Measurements from ENCODE around the gene WDR11. TPM values are rescaled to one million over a fixed set of nuclear protein-coding genes. Genes with fewer than 3 reads are reported as not detected.

WDR11 gene
- total RNA-seq, 2 experiments from 2014 or later, result 44.6 to 48.3 TPM

DNA sequence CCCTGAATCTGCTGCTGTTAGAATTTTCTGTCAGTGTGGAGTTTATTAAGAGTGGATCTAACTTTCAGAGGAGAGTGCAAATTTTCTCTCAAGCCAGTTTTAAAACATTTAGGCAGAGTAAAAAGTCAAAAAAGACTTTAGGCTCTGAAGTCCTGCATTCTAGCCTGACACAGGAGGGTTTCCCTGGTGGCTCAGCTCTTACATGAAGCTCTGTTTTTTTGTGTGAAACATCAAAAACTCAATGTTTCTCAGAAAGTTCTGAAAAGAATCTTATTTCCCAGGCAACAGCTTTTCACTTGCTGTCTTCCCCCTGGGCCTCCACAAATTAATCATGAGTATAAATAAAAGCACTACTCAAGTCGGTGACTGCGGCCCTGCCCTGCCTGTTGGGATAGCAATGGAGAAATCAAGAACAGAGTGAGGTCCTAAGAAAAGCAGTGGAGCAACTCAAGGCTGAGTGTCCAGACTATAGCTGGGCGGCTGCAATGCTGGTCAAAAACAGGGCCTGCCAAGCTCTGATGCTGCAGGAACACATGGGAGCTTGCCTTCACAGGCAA lies 22.3 kb upstream of the WDR11 start:
- Mint-ChIP-seq H3K36me3 (no peaks in the 10 kb centered on the region), H3K4me1 (no peaks in the 10 kb centered on the region), H3K4me3 (no peak overlapping the region), H3K9me3 (no peaks in the 10 kb centered on the region), H3K27me3 (peaks cover 2% of the 10 kb centered on the region), H3K27ac (no peak overlapping the region)
- POLR2A ChIA-PET, result no interaction called here
- DNase-seq, result no peak
- ATAC-seq (ENCODE audit: low read depth), result no peak

DNA sequence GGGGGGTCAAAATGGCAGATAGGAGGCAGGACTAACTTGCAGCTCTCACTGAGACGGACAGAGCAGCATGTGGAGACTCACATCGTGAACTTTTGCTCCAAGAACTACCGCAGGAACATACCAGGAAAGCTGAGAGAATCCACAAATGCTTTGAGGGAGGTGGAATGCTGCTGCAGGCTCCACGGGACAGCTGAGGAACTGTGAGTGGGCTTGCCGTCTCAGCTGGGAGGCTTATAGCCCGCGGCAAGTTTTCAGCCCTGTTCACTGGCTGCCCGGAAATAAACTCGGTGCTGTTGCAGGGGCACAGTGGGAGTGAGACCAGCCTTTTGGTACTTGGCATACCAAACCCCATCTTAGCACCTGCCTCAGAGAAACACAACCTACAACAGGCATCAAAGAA lies 19.1 kb upstream of the WDR11 start:
- no peak for ATAC-seq (ENCODE audit: low read depth)
- H3K9me3 Mint-ChIP-seq, result no peaks in the 10 kb centered on the region
- H3K27me3 Mint-ChIP-seq, result peaks cover 8% of the 10 kb centered on the region
- H3K4me1 Mint-ChIP-seq, result no peaks in the 10 kb centered on the region
- DNase-seq, result no peak
- POLR2A ChIA-PET, result no interaction called here
- no peaks in the 10 kb centered on the region for H3K36me3 Mint-ChIP-seq
- no peak overlapping the region for H3K27ac Mint-ChIP-seq
- no peak overlapping the region for H3K4me3 Mint-ChIP-seq

DNA sequence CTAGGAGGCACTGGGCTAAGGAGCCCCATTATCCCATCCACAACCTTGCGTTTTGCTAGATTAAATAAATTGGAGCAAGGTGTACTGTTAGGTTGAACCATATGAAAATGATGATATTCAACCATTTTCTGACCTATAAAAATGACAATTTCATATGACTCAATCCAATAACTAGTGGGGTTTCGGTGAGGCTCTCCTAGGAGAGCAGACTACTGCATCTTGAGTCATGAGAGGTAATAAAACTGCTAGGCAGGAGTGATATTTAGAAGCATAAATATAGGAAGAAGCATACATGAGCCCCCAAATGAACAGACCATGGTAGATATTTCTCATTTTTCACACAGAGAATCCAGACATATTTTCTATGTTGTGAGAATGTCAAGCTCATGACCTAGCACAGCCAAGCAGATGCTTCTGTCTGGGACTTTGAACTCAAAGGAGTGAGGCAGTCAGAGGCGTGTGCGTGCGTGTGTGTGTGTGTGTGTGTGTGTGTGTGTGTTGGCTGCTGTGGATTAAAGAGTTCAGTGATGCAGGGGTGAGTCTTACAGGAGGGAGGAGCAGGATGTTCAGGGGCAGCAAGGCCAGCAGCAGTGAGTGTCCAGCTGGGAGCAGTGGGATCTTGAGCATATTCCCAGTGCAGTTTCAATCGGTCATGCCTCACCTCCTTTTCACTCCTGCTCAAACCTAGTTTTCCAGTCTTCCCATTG lies 17.8 kb upstream of the WDR11 start:
- DNase-seq (no peak), ATAC-seq (ENCODE audit: low read depth) (no peak)
- H3K4me3 Mint-ChIP-seq, result no peak overlapping the region
- H3K27me3 Mint-ChIP-seq, result peaks cover 8% of the 10 kb centered on the region
- POLR2A ChIA-PET, result no interaction called here
- H3K9me3 Mint-ChIP-seq, result no peaks in the 10 kb centered on the region
- H3K27ac Mint-ChIP-seq, result no peak overlapping the region
- no peaks in the 10 kb centered on the region for H3K4me1 Mint-ChIP-seq
- H3K36me3 Mint-ChIP-seq, result no peaks in the 10 kb centered on the region

DNA sequence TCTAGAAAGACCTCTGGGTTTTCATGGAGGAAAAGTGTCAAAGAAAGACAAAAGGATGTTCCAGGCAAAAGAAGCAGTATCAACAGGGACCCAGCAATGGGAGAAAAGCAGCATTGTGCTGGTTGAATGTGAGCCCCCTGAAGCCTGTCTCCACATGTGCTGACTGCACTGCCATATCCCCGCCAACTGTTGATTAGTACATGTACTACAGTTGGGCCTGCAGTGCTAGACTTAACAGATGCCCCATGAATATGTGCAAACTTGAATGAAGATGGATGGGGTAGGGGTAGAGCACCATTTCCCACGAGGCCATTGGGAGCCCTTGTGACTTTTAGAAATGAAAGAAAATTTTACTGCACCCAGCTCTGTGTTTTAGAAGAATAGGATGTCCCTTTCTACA lies 15.6 kb upstream of the WDR11 start:
- H3K4me3 Mint-ChIP-seq, result no peak overlapping the region
- H3K27ac Mint-ChIP-seq, result no peak overlapping the region
- H3K36me3 Mint-ChIP-seq, result no peaks in the 10 kb centered on the region
- ATAC-seq (ENCODE audit: low read depth) (no peak), DNase-seq (no peak)
- no peaks in the 10 kb centered on the region for H3K9me3 Mint-ChIP-seq
- POLR2A ChIA-PET, result no interaction called here
- H3K4me1 Mint-ChIP-seq, result no peaks in the 10 kb centered on the region
- H3K27me3 Mint-ChIP-seq, result peaks cover 6% of the 10 kb centered on the region

DNA sequence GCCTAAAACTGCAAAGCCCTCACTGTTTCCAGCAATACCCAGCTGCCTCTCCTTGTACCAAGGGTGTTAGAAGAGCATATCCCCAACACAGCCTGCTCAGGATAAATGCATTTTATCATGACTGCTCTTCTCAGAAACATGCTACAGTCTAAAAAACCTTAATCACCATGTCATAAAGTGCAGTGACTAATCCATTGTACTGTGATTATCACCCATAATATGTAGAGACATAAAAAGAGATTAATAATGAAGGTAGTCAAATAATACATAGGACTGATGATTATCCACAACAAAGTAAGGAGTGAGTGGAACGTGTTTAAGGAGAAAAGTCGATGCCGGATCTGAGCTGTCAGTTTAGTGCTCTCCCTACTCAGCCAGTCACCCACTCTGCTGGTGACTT lies 12.2 kb upstream of the WDR11 start:
- POLR2A ChIA-PET, result no interaction called here
- ATAC-seq (ENCODE audit: low read depth) (no peak), DNase-seq (no peak)
- H3K4me1 Mint-ChIP-seq, result peaks cover 4% of the 10 kb centered on the region
- H3K27me3 Mint-ChIP-seq, result peaks cover 8% of the 10 kb centered on the region
- H3K4me3 Mint-ChIP-seq, result no peak overlapping the region
- H3K9me3 Mint-ChIP-seq, result no peaks in the 10 kb centered on the region
- H3K27ac Mint-ChIP-seq, result no peak overlapping the region
- no peaks in the 10 kb centered on the region for H3K36me3 Mint-ChIP-seq

DNA sequence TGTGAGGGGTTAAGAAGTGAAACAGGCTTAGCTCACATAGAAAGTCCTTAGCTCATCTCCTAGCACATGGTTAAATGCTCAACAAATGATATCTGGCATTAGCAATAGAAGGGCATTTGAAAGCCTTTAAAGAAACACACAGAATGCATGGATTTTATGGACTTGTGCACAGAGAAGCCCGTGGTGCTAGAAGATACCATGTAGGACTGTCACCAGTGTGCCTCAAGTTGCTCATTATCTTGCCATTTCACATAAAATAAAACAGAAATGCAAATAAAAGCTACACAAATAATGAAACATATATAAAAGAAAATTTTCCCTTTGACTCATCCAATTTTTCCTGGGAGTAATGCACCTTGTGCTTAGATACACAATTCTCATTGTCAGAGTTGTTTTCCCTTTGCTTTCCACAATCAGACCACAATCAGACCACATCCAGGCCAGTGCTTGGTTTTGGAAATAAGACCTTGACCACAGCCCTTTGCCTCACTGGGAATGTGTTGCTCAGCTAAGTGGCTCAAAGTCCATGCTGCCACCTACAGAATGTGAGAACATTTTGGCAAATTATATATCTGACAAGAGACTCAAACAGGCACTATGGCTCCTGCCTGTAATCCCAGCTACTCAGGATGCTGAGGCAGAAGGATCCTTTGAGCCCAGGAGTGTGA lies 9.5 kb upstream of the WDR11 start:
- ATAC-seq (ENCODE audit: low read depth) (no peak), DNase-seq (no peak)
- Mint-ChIP-seq H3K9me3 (no peaks in the 10 kb centered on the region), H3K4me1 (peaks cover 4% of the 10 kb centered on the region), H3K27ac (no peak overlapping the region), H3K27me3 (peaks cover 2% of the 10 kb centered on the region), H3K36me3 (no peaks in the 10 kb centered on the region), H3K4me3 (no peak overlapping the region)
- POLR2A ChIA-PET, result no interaction called here

DNA sequence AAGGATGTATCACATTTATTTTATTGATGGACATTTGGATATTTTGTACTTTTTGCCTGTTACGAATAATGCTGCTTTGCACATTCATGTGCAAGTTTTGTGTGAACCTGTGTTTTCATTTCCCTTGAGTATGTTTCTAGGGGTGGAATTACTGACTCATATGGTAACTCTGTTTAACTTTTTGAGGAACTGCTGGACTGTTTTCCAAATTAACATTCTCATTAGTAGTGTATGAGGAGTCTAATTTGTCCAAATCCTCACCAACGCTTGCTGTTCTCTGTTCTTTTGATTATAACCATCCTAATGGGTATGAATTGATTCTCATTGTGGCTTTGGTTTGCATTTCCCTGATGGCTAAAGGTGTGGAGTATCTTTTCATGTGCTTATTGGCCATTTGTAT lies 3.2 kb downstream of the WDR11 start:
- H3K4me3 Mint-ChIP-seq, result no peak overlapping the region
- no peak overlapping the region for H3K27ac Mint-ChIP-seq

DNA sequence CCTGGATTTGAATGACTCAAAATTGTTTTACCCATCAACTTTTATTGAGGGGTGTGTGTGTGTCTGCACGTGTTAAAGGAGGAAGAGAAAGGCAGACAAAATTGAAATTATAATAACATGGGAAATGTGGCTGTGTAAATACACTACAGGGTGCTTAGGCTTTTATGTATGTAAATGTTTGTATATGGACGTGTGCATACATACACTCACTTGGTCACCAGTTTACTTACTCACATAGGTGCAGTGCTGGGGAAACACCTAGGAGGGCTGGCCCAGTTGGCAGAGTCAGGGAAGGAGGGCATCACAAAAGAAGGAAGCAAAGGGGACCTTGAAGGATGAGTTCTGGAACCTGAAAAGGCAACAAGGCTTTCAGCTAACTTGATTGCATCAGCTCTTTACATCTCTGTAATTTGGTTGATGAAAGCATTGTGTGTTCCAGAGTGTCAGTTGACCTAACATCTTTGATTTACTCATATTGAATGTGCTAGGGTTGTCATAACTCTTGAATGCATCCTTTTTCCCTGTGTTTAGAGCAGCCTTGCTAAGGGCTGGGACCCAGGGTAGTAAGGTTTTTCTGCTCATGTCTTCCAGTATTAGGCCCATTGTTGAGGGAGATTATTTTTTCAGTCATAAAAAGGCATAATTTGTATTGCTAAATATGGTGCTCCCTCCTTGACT lies 10.2 kb downstream of the WDR11 start:
- Mint-ChIP-seq H3K27me3 (no peaks in the 10 kb centered on the region), H3K27ac (no peak overlapping the region), H3K4me1 (peaks cover 2% of the 10 kb centered on the region), H3K36me3 (peaks cover 11% of the 10 kb centered on the region), H3K9me3 (no peaks in the 10 kb centered on the region), H3K4me3 (no peak overlapping the region)
- no peak for ATAC-seq (ENCODE audit: low read depth)
- no peak for DNase-seq
- POLR2A ChIA-PET, result no interaction called here

More for the DNA sequence above, 3.2 kb downstream of the WDR11 start:
- Mint-ChIP-seq H3K4me1 (peaks cover 31% of the 10 kb centered on the region), H3K27me3 (no peaks in the 10 kb centered on the region), H3K9me3 (peaks cover 1% of the 10 kb centered on the region), H3K36me3 (peaks cover 23% of the 10 kb centered on the region)
- POLR2A ChIA-PET, result no interaction called here
- no peak for ATAC-seq (ENCODE audit: low read depth)
- DNase-seq, result no peak

DNA sequence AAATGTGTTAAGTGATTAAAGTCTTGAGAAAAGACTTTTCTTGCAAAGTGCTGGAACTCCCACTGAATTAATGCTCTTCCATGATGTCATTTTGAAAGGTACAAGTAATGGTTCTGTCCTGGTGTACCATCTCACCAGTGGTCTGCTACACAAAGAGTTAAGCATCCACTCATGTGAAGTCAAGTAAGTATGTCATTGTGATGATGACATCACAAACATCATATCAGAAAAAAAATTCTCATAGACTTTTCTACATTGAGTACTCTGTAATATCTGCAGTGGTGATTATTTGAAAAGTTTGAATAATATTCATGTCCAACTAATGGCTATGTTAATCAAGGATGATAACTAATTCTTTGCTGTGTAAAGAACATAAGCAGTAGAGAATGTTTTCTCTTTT lies 22.6 kb downstream of the WDR11 start:
- Mint-ChIP-seq H3K27ac (no peak overlapping the region), H3K4me1 (no peaks in the 10 kb centered on the region), H3K9me3 (peaks cover 3% of the 10 kb centered on the region), H3K27me3 (no peaks in the 10 kb centered on the region), H3K36me3 (peaks cover 25% of the 10 kb centered on the region), H3K4me3 (no peak overlapping the region)
- DNase-seq, result no peak
- ATAC-seq (ENCODE audit: low read depth), result no peak
- POLR2A ChIA-PET, result no interaction called here

DNA sequence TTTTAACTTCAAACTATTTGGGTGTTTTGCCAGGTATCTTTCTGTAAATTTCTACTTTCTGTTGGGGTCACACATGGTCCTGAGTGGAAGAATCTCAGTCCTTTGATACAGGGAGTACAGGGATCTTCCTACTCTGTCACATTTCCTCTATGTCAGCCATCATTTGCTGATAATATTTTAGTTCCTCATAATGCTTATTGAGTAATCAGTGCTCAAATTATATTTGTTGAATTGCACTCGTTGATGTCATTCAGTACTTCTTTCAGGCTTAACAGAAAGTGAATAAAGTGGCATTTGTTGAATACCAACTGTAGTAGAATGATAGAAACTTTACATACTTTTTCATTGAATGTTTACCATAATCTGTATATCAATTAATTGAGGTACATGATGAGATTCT lies 31.9 kb downstream of the WDR11 start:
- no peaks in the 10 kb centered on the region for H3K4me1 Mint-ChIP-seq
- peaks cover 19% of the 10 kb centered on the region for H3K36me3 Mint-ChIP-seq
- no peak overlapping the region for H3K4me3 Mint-ChIP-seq
- no peaks in the 10 kb centered on the region for H3K9me3 Mint-ChIP-seq
- DNase-seq (no peak), ATAC-seq (ENCODE audit: low read depth) (no peak)
- H3K27ac Mint-ChIP-seq, result no peak overlapping the region
- H3K27me3 Mint-ChIP-seq, result no peaks in the 10 kb centered on the region
- POLR2A ChIA-PET, result no interaction called here

DNA sequence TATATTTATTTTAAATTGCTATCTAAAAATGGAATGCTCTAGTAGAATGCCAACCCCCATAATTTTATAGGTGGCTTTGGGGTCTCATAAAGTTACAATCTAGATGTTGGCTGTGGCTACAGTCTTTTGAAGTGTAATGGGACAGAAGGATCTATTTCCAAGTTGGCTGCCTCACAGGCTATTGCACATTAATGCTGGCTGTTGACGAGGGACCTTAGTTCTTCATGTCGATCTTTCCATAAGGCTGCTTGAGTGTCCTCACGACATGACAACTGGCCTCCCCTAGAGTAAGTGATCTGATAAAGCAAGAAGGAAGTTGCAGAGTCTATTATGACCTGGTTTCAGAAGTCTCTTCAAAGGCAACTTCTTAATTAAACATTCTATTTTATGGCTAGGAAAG lies 36.3 kb downstream of the WDR11 start:
- Mint-ChIP-seq H3K4me3 (no peak overlapping the region), H3K36me3 (peaks cover 22% of the 10 kb centered on the region), H3K27me3 (no peaks in the 10 kb centered on the region), H3K4me1 (peaks cover 3% of the 10 kb centered on the region), H3K9me3 (peaks cover under 1% of the 10 kb centered on the region), H3K27ac (no peak overlapping the region)
- ATAC-seq (ENCODE audit: low read depth) (no peak), DNase-seq (no peak)
- POLR2A ChIA-PET, result no interaction called here

DNA sequence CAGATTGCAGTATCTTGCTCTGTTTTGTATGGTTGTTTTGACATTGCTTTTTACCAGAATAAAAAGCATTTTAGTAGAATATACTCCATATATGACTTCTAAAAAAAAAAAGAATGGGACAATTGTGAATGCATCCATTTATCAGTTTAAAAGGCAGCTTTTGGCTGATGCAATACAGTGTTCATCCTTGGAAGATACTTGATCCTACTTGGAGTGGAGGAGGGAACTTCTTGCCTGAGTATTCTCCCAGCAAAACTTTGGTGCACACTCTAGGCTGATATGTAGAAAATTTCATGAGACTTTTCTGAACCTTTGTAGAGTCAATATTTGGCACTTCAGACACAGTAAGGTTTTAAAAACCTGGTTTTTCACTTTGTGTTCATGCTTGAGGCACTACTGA lies 40.2 kb downstream of the WDR11 start:
- no peak for DNase-seq
- POLR2A ChIA-PET, result no interaction called here
- H3K27me3 Mint-ChIP-seq, result no peaks in the 10 kb centered on the region
- peaks cover 3% of the 10 kb centered on the region for H3K4me1 Mint-ChIP-seq
- no peak for ATAC-seq (ENCODE audit: low read depth)
- no peak overlapping the region for H3K27ac Mint-ChIP-seq
- peaks cover 27% of the 10 kb centered on the region for H3K36me3 Mint-ChIP-seq
- H3K9me3 Mint-ChIP-seq, result peaks cover 1% of the 10 kb centered on the region
- H3K4me3 Mint-ChIP-seq, result no peak overlapping the region

DNA sequence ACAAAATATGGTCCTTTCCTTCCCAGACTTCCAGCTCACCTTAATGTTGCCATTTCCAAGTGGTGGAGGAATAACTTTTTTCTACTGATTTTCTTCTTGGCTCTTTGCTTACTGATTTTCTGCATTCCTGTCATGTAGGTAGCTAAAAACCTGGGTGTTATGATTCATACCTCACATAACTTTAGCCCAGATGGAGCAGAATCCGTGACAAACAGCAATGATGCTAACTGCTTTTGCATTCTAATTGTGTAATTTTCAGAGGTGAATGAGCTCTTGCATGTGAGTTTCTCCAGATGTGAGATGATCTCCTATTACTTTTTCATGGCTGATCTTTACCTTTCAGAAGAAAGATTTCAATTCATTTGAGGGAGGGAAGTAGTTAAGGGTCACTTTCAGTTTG lies 43.4 kb downstream of the WDR11 start:
- Mint-ChIP-seq H3K9me3 (peaks cover 1% of the 10 kb centered on the region), H3K27me3 (no peaks in the 10 kb centered on the region), H3K36me3 (peaks cover 35% of the 10 kb centered on the region), H3K4me3 (no peak overlapping the region), H3K27ac (no peak overlapping the region), H3K4me1 (peaks cover 4% of the 10 kb centered on the region)
- POLR2A ChIA-PET, result no interaction called here
- DNase-seq, result no peak
- ATAC-seq (ENCODE audit: low read depth), result no peak

DNA sequence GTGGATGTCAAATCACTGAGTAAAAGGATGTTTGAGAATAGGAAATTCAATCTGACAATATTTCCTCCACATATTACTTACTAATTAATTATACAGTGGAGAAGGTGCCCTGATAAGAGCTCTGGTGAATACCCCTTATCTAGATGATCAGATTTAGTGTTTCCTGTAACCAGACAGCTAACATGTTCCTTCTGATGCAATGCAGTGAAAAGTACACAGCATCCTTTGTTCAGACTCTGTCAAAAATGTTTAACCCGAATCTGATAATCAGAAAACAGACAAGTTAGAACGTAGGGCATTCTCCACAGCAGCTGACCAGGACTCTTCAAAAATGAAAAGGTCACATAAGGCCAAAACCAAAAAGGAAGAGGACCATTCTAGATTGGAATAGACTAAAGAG lies 46.2 kb downstream of the WDR11 start:
- no peak for ATAC-seq (ENCODE audit: low read depth)
- H3K27ac Mint-ChIP-seq, result no peak overlapping the region

More for the DNA sequence above, 46.2 kb downstream of the WDR11 start:
- Mint-ChIP-seq H3K9me3 (peaks cover 1% of the 10 kb centered on the region), H3K4me1 (peaks cover 1% of the 10 kb centered on the region), H3K36me3 (peaks cover 33% of the 10 kb centered on the region), H3K4me3 (no peak overlapping the region), H3K27me3 (no peaks in the 10 kb centered on the region)
- no peak for DNase-seq
- POLR2A ChIA-PET, result no interaction called here
